Activated effector memory CD4-positive, alpha-beta T cell treated with Interleukin-2 at 50 U/mL for 16 hours (primary cell): ENCODE measurements around the gene LRRC8E.

ENCODE experiments used
- DNase-seq: peaks from one replicate; pipeline ENCODE4 v3.0.0-alpha.2; 2020

The LRRC8E gene

GRCh38 chr19:7933828-7934725 is 45.8 kb downstream of the LRRC8E start:
- no peak for DNase-seq

- DNase-seq = no peak
These were observed 46.5 kb downstream of the LRRC8E start for GRCh38 chr19:7934766-7935165.

- no peak for DNase-seq
These were observed 52.5 kb downstream of the LRRC8E start for GRCh38 chr19:7940841-7941240.

- no peak for DNase-seq
These were observed 53.7 kb downstream of the LRRC8E start for GRCh38 chr19:7941895-7942596.

GRCh38 chr19:7942981-7943443 is 54.7 kb downstream of the LRRC8E start:
- DNase-seq = no peak

- DNase-seq = peak; percentile 99
These were observed 55.3 kb downstream of the LRRC8E start, which contains the start of gene TIMM44 for GRCh38 chr19:7943444-7944176. TSS of gene TIMM44 (minus strand) at chr19:7943666. CDS start at chr19:7943651, 15 bp downstream.

GRCh38 chr19:7944177-7944761 is 56.0 kb downstream of the LRRC8E start:
- peak; percentile 76 for DNase-seq

GRCh38 chr19:7947939-7948338 is 59.6 kb downstream of the LRRC8E start:
- DNase-seq = no peak
